NCI-H446 (cell line): ENCODE data around the gene HYKK.
"Not testable (repeated sequence)": the region's sequence is repeated elsewhere in the genome, so short reads cannot be mapped to it uniquely, and the experiment has no call there.

Experiments used
- DNase-seq, 2 experiments: peaks; one replicate each; lab custom pipeline; 2025; lab: John Stamatoyannopoulos, UW

The HYKK gene

DNA sequence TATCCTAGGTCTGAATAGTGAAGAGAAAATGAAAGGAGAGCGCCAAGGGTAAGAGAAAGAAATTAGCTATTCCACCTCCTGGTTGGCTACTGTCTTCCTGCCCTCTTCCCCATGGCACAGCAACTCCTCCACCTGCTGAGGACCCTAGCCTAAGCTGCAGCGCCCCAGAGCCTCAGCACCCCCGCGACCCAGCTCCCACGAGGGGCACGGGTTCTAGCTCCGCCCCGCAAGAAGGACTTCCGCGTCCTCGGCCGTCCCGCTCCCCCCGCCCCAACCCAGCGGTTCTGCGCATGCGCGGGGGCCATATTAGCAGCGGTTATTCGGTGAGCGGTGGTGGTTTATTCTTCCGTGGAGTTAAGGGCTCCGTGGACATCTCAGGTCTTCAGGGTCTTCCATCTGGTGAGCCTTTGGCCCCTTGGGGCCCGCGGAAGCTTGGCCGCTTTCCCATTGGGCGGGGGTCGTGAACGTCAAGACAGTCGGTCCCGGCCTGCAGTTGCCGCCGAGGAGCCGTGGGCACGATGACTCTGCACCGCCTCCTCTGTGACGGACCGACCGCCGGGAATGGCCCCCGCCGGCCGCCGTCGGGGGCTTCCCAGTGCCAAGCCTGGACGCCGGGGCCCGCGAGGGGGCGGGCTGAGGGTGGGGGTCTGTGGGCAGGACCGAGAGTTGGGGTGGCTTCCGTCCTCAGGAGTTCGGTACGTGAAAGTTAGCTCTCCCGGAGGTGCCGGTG is 32.9 kb downstream of the HYKK start, which contains the start of gene PSMA4:
Gene PSMA4, plus strand, starts transcription at position 304 of the 730 bp plus-strand sequence. CDS start 1,484 bp downstream, outside the sequence.
- peak; percentile 65 to 89 for DNase-seq

- DNase-seq = no peak
Measured at GRCh38 chr15:78540871-78541743, 33.7 kb downstream of the HYKK start.

DNA sequence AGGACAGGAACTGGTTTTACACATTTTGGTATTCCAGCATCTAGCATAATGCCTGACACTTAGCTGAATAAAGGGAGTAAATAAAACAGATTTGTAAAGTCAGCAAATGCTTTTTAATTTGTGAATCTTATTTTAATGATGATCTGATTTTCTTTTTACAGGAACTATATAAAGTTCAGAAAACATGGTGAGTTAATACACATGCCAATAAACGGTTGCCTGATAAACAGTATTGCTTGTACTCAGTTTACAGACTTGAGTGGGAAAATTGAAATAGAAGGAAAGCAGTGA is 34.3 kb downstream of the HYKK start:
- DNase-seq = no peak

GRCh38 chr15:78542647-78543046 is 35.3 kb downstream of the HYKK start:
- no peak for DNase-seq

GRCh38 chr15:78550194-78550593 is 42.8 kb downstream of the HYKK start:
- DNase-seq = no peak

DNA sequence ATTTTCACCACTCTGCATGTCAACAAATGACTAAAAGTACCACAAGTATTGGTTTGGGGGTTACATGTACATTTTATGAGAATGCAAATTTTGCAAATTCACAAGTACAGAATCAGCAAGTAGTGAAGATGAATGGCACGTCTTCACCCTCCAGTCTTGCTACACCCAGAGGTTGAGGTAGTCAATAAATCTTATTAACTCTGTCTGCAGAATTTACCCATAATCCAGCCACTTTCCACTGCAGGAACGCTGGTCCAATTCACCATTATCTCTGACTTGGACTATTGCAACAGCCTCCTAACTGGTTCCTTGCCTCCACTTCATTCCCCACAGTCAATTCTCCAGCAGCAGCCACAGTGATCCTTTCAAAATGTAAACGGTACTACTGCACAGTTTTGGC is 43.4 kb downstream of the HYKK start:
- no peak for DNase-seq

- no peak for DNase-seq
Measured at GRCh38 chr15:78551902-78552301, 44.5 kb downstream of the HYKK start.

- no peak for DNase-seq
Measured at GRCh38 chr15:78552597-78552996, 45.2 kb downstream of the HYKK start.

- not testable (repeated sequence) for DNase-seq
Measured at GRCh38 chr15:78560201-78560600, 52.8 kb downstream of the HYKK start.

DNA sequence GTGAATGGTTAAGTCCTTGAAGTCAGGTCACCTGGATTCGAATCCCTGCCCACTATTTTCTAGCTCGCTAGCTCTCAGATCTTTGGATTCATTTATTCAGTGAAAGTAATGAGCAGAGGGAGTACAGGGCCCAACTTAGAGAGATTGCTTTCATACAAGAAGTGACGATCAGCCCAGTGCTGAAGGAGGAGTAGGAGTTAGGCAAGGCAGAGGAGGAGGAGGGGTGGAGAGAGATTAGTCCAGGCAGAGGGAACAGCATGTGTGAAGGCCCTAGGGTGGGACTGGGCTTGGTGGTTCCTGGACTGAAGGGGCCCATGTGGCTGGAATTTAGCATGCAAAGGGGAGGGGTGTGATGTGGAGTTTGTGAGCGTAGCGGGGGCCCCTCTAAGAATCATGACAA is 54.1 kb downstream of the HYKK start:
- DNase-seq = no peak

- DNase-seq = no peak
Measured at GRCh38 chr15:78563092-78563491, 55.7 kb downstream of the HYKK start.

DNA sequence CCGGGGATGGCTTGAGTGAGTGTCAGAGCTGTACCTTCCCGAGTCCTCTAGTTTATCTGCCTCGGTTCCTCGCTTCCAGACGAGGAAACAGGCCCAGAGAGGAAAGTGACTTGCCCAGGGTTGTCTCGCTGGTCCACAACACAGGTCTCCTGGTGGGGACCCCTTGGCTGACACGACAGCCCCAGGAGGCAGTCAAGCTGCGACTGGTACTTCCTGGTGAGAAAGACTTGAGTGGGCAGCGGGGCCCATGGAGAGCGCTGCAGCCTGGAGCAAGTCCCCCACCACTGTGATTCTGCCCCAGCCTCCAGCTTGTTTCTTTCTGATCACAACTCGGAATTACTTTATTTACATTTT is 57.3 kb downstream of the HYKK start:
- DNase-seq = no peak

GRCh38 chr15:78565097-78565950 is 57.9 kb downstream of the HYKK start, which contains the start of gene CHRNA5:
Gene CHRNA5, plus strand, starts transcription at chr15:78565520. Its CDS starts 200 bp downstream, at chr15:78565720.
- DNase-seq = peak; percentile 84 to 93

DNA sequence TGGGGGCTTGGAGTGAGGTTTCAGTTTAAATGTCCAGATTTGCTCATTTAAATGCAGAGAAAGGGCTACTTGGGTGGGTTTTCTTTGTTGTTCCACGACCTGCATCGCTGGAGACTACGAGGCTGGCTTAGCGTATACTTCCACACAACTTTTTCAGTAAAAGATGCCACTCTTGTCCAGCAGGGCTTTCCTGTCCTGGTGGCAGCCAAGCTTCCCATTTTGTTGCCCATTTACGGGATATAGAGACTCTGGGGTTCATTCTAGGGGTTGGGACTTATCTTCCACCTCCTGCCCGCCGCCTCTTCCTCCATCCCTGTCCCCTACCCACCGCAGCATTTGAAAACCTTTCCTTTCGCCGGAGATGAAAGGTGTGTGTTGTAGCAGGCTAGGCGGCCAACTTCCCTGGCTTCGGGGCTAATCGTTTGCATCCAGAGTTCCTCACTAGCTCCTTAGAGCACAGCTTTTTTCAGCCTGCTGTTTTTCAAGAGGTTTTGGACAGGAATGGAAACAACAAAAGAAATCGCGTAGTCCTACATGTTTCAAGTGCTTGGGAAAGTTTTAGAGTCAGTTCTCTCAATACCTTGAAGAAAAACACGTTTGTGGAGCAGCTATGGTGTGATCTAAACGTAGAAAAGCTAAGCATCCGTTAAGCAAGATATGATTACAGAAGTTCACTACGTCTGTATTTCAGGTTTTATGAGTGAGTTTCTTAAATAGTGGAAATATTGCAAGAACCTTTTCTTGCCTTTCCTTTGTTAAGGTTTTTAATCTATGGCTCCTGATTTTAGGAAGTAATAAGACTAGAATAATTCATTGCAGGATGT is 58.8 kb downstream of the HYKK start:
- DNase-seq = peak in 1 of 2 experiments; percentile 12

DNA sequence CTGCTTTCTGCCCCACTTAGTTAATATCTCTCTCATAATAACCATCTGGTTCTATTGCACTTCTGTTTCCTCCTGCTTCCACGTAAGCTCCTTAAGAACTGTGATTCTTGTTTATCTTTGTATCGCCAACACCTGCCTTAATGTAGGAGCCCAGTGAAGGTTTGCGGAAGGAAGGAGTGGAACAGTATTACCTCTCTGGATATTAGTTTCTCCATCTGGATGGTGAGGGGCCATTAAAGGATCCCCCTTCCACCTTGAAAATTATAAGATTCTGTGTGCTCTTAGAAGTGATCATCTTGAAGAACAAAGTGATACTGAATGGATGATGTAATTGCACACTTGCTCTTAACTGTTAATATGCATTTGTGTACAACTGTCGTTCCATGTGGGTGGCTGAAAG is 60.2 kb downstream of the HYKK start:
- no peak for DNase-seq

- DNase-seq = no peak
Measured at GRCh38 chr15:78570710-78571109, 63.3 kb downstream of the HYKK start.

- DNase-seq = no peak
Measured at GRCh38 chr15:78571382-78571781, 64.0 kb downstream of the HYKK start.

DNA sequence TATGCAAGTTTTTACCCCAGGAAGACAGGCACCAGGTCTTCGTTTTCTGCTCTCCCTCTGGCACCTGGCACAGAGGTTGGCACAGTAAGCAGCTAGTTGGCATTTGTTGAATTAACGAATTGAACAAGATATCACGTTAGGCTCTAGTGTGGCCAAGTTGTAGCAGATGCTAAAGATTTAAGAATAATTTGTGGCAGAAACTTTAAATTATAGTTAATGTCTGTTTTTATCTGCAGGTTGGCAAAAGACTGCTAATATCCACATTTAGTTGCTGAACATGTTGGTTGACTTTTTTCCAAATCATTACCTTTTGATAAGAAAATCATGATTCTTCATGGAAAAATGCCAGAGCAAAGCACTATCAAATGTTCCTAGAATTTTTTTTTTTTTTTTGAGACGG is 66.0 kb downstream of the HYKK start:
- DNase-seq = no peak

GRCh38 chr15:78574944-78575343 is 67.6 kb downstream of the HYKK start:
- DNase-seq = no peak
